Loucy (cell line): ENCODE results near the gene ZNF593OS.

Experiments
- H2AFZ ChIP-seq: fragments of 200-600 bp; sonication (generic); 2 replicates; pipeline ENCODE4 v1.6.0; 2016; ENCODE audit warnings: antibody characterized with exemption, mild to moderate bottlenecking, low read length, moderate library complexity
- H3F3A ChIP-seq: fragments of 200-600 bp; 2 replicates; pipeline ENCODE4 v1.6.0; 2016; ENCODE audit warnings: antibody characterized with exemption, low read depth, mild to moderate bottlenecking
- H3K27me3 ChIP-seq: fragments of 200-600 bp; sonication (generic); 2 replicates; pipeline ENCODE4 v1.6.1; 2014; ENCODE audit warnings: low read length, mild to moderate bottlenecking; ENCODE audit not compliant: insufficient read depth, poor library complexity, severe bottlenecking
- H3K36me3 ChIP-seq: fragments of 200-600 bp; sonication (generic); 2 replicates; pipeline ENCODE4 v1.6.1; 2016; ENCODE audit warnings: low read length; ENCODE audit not compliant: insufficient read depth
- H3K4me1 ChIP-seq: fragments of 200-600 bp; sonication (generic); 2 replicates; pipeline ENCODE4 v1.5.1; 2014; ENCODE audit warnings: low read length, mild to moderate bottlenecking; ENCODE audit not compliant: insufficient read depth, poor library complexity, severe bottlenecking
- H3K4me2 ChIP-seq: fragments of 200-600 bp; sonication (generic); 2 replicates; pipeline ENCODE4 v1.6.0; 2014; ENCODE audit warnings: antibody characterized with exemption, low read length, low read depth, mild to moderate bottlenecking; ENCODE audit not compliant: poor library complexity, severe bottlenecking
- H3K4me3 ChIP-seq: fragments of 200-600 bp; sonication (generic); 2 replicates; pipeline ENCODE4 v1.5.1; 2014; ENCODE audit warnings: low read length, mild to moderate bottlenecking, mixed read lengths; ENCODE audit not compliant: poor library complexity, severe bottlenecking
- H3K79me2 ChIP-seq: fragments of 200-600 bp; sonication (generic); 2 replicates; pipeline ENCODE4 v1.6.1; 2014; ENCODE audit warnings: low read length; ENCODE audit not compliant: insufficient read depth
- H3K9ac ChIP-seq: fragments of 200-600 bp; sonication (generic); 2 replicates; pipeline ENCODE4 v1.6.0; 2014; ENCODE audit warnings: mild to moderate bottlenecking, low read depth, low read length, moderate library complexity; ENCODE audit not compliant: poor library complexity, severe bottlenecking
- H3K9me2 ChIP-seq: fragments of 200-600 bp; sonication (generic); replicated peaks from 2 replicates; pipeline ENCODE4 v1.6.1; 2016; ENCODE audit warnings: low read depth, low read length, mixed read lengths
- H3K9me3 ChIP-seq: fragments of 200-600 bp; sonication (generic); 2 replicates; pipeline ENCODE4 v1.6.1; 2014; ENCODE audit warnings: mild to moderate bottlenecking, antibody characterized with exemption, low read length, low read depth; ENCODE audit not compliant: insufficient read depth
- H4K20me1 ChIP-seq: fragments of 200-600 bp; sonication (generic); 2 replicates; pipeline ENCODE4 v1.6.0; 2014; ENCODE audit warnings: antibody characterized with exemption, low read length, mild to moderate bottlenecking; ENCODE audit not compliant: insufficient read depth, poor library complexity, severe bottlenecking
- EZH2phosphoT487 ChIP-seq: fragments of 200-600 bp; IDR thresholded peaks from 2 replicates; pipeline ENCODE4 v1.6.1; 2018; ENCODE audit warnings: antibody characterized with exemption, mild to moderate bottlenecking, moderate library complexity, borderline replicate concordance
- TF ChIP-seq, protein P1 (sequence below): fragments of 200-600 bp; sonication (generic); conservative IDR thresholded peaks from 2 replicates; pipeline ENCODE4 v1.5.1; 2014; ENCODE audit warnings: mild to moderate bottlenecking, antibody characterized with exemption, low read length

The ZNF593OS gene

DNA sequence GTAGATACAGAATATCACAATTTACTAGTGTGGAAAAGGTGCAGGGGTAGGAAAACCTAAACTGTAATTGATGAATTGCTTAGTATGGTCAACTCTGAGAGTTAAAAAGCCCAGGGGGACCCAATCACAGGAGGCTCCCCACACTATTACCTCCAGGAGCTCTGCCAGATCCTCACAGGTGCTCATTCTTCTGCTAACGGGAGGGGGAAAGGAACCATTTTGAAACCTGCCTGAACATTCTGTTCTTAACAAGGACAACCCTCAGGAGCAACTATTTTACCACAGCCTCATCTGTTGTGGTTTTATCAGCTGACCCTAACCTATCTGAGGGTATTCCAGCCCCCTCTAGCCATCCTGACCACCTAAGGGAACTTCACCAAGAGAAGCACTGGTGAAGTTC is 40.9 kb downstream of the ZNF593OS start:
- TF ChIP-seq EZH2phosphoT487 = no peak
- TF ChIP-seq, protein P1, sequence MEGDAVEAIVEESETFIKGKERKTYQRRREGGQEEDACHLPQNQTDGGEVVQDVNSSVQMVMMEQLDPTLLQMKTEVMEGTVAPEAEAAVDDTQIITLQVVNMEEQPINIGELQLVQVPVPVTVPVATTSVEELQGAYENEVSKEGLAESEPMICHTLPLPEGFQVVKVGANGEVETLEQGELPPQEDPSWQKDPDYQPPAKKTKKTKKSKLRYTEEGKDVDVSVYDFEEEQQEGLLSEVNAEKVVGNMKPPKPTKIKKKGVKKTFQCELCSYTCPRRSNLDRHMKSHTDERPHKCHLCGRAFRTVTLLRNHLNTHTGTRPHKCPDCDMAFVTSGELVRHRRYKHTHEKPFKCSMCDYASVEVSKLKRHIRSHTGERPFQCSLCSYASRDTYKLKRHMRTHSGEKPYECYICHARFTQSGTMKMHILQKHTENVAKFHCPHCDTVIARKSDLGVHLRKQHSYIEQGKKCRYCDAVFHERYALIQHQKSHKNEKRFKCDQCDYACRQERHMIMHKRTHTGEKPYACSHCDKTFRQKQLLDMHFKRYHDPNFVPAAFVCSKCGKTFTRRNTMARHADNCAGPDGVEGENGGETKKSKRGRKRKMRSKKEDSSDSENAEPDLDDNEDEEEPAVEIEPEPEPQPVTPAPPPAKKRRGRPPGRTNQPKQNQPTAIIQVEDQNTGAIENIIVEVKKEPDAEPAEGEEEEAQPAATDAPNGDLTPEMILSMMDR = no peak
- Histone ChIP-seq H3K79me2 (peaks cover 20% of the 10 kb centered on the region), H3K9me3 (no peaks in the 10 kb centered on the region; the same call in 1 of the 2 replicates), H3K4me2 (peak overlapping the region; percentile 31), H3K9me2 (no peaks in the 10 kb centered on the region), H3K36me3 (no peaks in the 10 kb centered on the region), H3F3A (peaks cover 16% of the 10 kb centered on the region), H3K27me3 (no peaks in the 10 kb centered on the region), H4K20me1 (no peaks in the 10 kb centered on the region), H2AFZ (peak overlapping the region; percentile 55), H3K9ac (peak overlapping the region; percentile 28), H3K4me3 (no peak overlapping the region), H3K4me1 (peaks cover 44% of the 10 kb centered on the region)

DNA sequence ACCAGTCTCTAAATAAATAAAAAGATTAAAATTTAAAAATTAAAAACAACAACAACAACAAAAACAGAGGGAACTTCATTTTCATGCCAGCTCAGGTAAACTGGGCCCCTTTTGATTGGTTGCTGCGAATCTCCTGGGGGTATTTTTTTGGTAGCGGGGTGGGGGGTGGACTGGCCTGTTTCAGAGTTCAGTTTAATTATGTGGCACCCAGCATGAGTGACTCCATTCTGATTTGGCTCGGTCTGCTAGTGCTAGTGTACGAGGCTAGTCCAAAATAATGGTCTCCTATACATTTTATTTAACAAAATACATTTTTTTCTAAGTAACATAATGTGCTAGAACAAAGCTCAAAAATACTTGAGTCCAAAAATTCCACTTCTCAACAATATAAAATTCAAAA is 41.9 kb downstream of the ZNF593OS start:
- H3K4me2 ChIP-seq = no peak overlapping the region
- peaks cover 18% of the 10 kb centered on the region for H3F3A ChIP-seq
- no peaks in the 10 kb centered on the region for H3K27me3 ChIP-seq
- H3K4me1 ChIP-seq = peaks cover 53% of the 10 kb centered on the region
- no peak overlapping the region for H2AFZ ChIP-seq
- no peak for TF ChIP-seq EZH2phosphoT487
- TF ChIP-seq, protein P1 = no peak
- no peaks in the 10 kb centered on the region for H4K20me1 ChIP-seq
- H3K79me2 ChIP-seq = peaks cover 29% of the 10 kb centered on the region
- no peaks in the 10 kb centered on the region for H3K36me3 ChIP-seq
- no peak overlapping the region for H3K4me3 ChIP-seq
- no peaks in the 10 kb centered on the region; the same call in 1 of the 2 replicates for H3K9me3 ChIP-seq
- H3K9me2 ChIP-seq = no peaks in the 10 kb centered on the region
- peak overlapping the region; percentile 96 for H3K9ac ChIP-seq

DNA sequence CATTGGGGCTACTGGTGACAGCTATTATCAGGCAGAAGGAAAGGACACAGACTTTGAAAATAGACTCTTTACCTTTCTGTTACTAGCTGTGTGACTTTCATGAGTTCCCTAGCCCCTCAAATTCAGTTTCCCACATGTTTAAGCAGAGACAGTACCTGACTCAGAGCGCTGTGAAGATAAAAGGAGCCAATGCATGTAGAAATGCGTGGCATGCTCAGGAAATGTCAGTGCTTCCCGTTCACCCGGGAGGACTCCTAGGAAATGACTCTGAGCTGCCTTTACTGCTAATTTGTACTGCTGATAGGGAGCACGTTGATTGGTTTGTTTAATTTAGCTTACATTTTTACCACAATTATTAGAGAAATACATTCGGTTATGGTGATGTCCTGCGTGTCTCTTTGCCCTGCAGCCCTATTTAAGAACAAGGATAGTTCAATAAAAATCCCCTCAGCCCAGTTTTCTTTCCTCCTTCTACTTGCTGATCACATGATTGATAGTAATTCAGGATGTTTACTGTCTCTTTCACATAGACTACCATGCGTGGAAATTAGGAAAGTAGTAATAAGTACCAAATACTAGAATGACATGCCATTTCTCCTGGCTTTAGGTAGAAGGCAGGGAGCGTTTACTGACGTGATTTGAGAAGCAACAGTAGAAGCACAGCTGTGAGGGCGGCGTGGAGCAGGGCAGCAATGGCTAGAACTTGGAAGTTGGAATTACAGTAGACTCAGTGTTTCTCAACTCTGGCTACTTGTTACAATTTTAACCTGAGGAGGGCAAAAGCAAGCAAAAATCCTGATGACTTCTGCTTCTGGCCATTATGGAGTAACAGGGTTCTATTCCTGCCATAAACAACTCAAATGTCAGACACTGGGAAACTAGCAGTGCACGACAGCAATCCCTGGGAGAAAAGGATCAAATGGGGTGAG is 44.1 kb downstream of the ZNF593OS start:
- peak overlapping the region; percentile 96 for H3K9ac ChIP-seq
- H3K4me2 ChIP-seq = peak overlapping the region; percentile 99
- no peaks in the 10 kb centered on the region for H3K9me2 ChIP-seq
- H3K27me3 ChIP-seq = no peaks in the 10 kb centered on the region
- H3F3A ChIP-seq = peaks cover 23% of the 10 kb centered on the region
- H2AFZ ChIP-seq = peak overlapping the region; percentile 50; the same call in 1 of the 2 replicates
- H3K36me3 ChIP-seq = peaks cover 2% of the 10 kb centered on the region; the same call in 1 of the 2 replicates
- H4K20me1 ChIP-seq = no peaks in the 10 kb centered on the region
- TF ChIP-seq, protein P1 = no peak
- TF ChIP-seq EZH2phosphoT487 = no peak
- H3K79me2 ChIP-seq = peaks cover 40% of the 10 kb centered on the region
- H3K4me3 ChIP-seq = peak overlapping the region; percentile 80
- no peaks in the 10 kb centered on the region for H3K9me3 ChIP-seq
- H3K4me1 ChIP-seq = peaks cover 75% of the 10 kb centered on the region
